Smooth muscle cell (in vitro differentiated cells): ENCODE data around the gene TPST2. TPM values are rescaled to one million over a fixed set of nuclear protein-coding genes. Genes with fewer than 3 reads are reported as not detected.

Source experiments
- DNase-seq: peaks from one replicate; lab custom pipeline; 2025; ENCODE audit not compliant: unreplicated experiment; lab: John Stamatoyannopoulos, UW
- H2AFZ ChIP-seq: fragments of 200-600 bp; sonication (generic); 2 replicates; pipeline ENCODE4 v1.6.0; 2016; ENCODE audit warnings: antibody characterized with exemption, low read depth, mild to moderate bottlenecking
- H3F3A ChIP-seq: fragments of 200-600 bp; sonication (generic); 2 replicates; pipeline ENCODE4 v1.6.0; 2017; ENCODE audit warnings: antibody characterized with exemption, low read depth
- H3K27ac ChIP-seq: fragments of 200-600 bp; sonication (generic); 2 replicates; pipeline ENCODE4 v1.5.1; 2016; ENCODE audit warnings: low read depth, mild to moderate bottlenecking
- H3K27me3 ChIP-seq: fragments of 200-600 bp; sonication (generic); 2 replicates; pipeline ENCODE4 v1.6.1; 2016; ENCODE audit warnings: low read depth, mild to moderate bottlenecking
- H3K36me3 ChIP-seq: fragments of 200-600 bp; sonication (generic); 2 replicates; pipeline ENCODE4 v1.5.1; 2016; ENCODE audit warnings: low read depth
- H3K4me1 ChIP-seq: fragments of 200-600 bp; sonication (generic); 2 replicates; pipeline ENCODE4 v1.5.1; 2016; ENCODE audit warnings: low read depth
- H3K4me2 ChIP-seq: fragments of 200-600 bp; sonication (generic); 2 replicates; pipeline ENCODE4 v1.6.0; 2016; ENCODE audit warnings: mild to moderate bottlenecking
- H3K4me3 ChIP-seq: fragments of 200-600 bp; sonication (generic); 2 replicates; pipeline ENCODE4 v1.5.1; 2016; ENCODE audit warnings: mild to moderate bottlenecking
- H3K79me2 ChIP-seq: fragments of 200-600 bp; sonication (generic); 2 replicates; pipeline ENCODE4 v1.6.0; 2016; ENCODE audit warnings: low read depth, mild to moderate bottlenecking
- H3K9ac ChIP-seq: fragments of 200-600 bp; sonication (generic); 2 replicates; pipeline ENCODE4 v1.6.0; 2016; ENCODE audit warnings: low read depth
- H3K9me3 ChIP-seq: fragments of 200-600 bp; sonication (generic); replicated peaks from 2 replicates; pipeline ENCODE4 v1.5.1; 2016; ENCODE audit warnings: low read depth
- H4K20me1 ChIP-seq: fragments of 200-600 bp; sonication (generic); 2 replicates; pipeline ENCODE4 v1.6.0; 2016; ENCODE audit warnings: low read depth
- CTCF ChIP-seq: fragments of 200-600 bp; sonication (generic); IDR thresholded peaks from 2 replicates; pipeline ENCODE4 v1.5.1; 2017; ENCODE audit warnings: borderline replicate concordance, mild to moderate bottlenecking, antibody characterized with exemption; ENCODE audit not compliant: insufficient read depth, poor library complexity, severe bottlenecking
- WGBS: methylation state at CpG from one replicate; pipeline ENCODE4 v1.1.7; 2016; ENCODE audit warnings: low lambda C conversion rate; 5-methylcytosine and 5-hydroxymethylcytosine counted together
- polyA plus RNA-seq: library from polyadenylated mRNA; unstranded; fragments of >200 nt; fragmentation: Nextera tagmentation; extraction: Ambion mirVana; gene quantifications from 2 replicates; pipeline ENCODE4 v1.2.1, GENCODE V29; 2016
- total RNA-seq: library from RNA; depleted of rRNA; stranded (reverse); fragments of >200 nt; gene quantifications from 2 replicates; pipeline ENCODE4 v1.2.3, GENCODE V29; 2014

Gene TPST2
- total and polyA plus RNA-seq, 2 experiments from 2014 or later = 44.1 to 48.5 TPM

GRCh38 chr22:26492220-26492619 is 97.7 kb downstream of the TPST2 start:
- Histone ChIP-seq H3K79me2 (peaks cover 3% of the 10 kb centered on the region), H3K9ac (no peak overlapping the region), H3K9me3 (no peaks in the 10 kb centered on the region), H3K27ac (no peak overlapping the region), H3F3A (no peaks in the 10 kb centered on the region), H3K27me3 (no peaks in the 10 kb centered on the region), H3K4me2 (no peak overlapping the region), H3K4me3 (no peak overlapping the region), H4K20me1 (no peaks in the 10 kb centered on the region), H3K4me1 (no peaks in the 10 kb centered on the region), H3K36me3 (peaks cover 30% of the 10 kb centered on the region), H2AFZ (no peak overlapping the region)
- DNase-seq = no peak
- TF ChIP-seq CTCF = no peak
- WGBS = 94% methylated on average over 9 of the region's 9 CpGs

- Histone ChIP-seq H3K4me1 (peaks cover 4% of the 10 kb centered on the region), H2AFZ (no peak overlapping the region), H3K27ac (no peak overlapping the region), H3K79me2 (peaks cover 12% of the 10 kb centered on the region), H3K4me3 (no peak overlapping the region), H3K36me3 (peaks cover 25% of the 10 kb centered on the region), H3K27me3 (no peaks in the 10 kb centered on the region), H3F3A (no peaks in the 10 kb centered on the region), H3K9ac (no peak overlapping the region), H4K20me1 (no peaks in the 10 kb centered on the region), H3K9me3 (no peaks in the 10 kb centered on the region), H3K4me2 (no peak overlapping the region)
- no peak for TF ChIP-seq CTCF
- WGBS = 95% methylated on average over 4 of the region's 4 CpGs
- no peak for DNase-seq
These were observed 100.4 kb downstream of the TPST2 start for GRCh38 chr22:26489447-26490036.

- Histone ChIP-seq H3K79me2 (peaks cover 18% of the 10 kb centered on the region), H3K27ac (no peak overlapping the region), H3K27me3 (no peaks in the 10 kb centered on the region), H2AFZ (no peak overlapping the region), H3K4me3 (no peak overlapping the region), H3K9ac (no peak overlapping the region), H3K36me3 (peaks cover 25% of the 10 kb centered on the region), H3K4me1 (peaks cover 7% of the 10 kb centered on the region), H3K4me2 (no peak overlapping the region), H4K20me1 (no peaks in the 10 kb centered on the region), H3F3A (no peaks in the 10 kb centered on the region), H3K9me3 (no peaks in the 10 kb centered on the region)
- 89% methylated on average over 3 of the region's 3 CpGs for WGBS
- TF ChIP-seq CTCF = no peak
- no peak for DNase-seq
These were observed 101.9 kb downstream of the TPST2 start for GRCh38 chr22:26487996-26488395.

GRCh38 chr22:26486394-26486793 is 103.5 kb downstream of the TPST2 start:
- H3K27ac ChIP-seq = no peak overlapping the region
- H3K4me2 ChIP-seq = no peak overlapping the region
- peaks cover 18% of the 10 kb centered on the region for H3K79me2 ChIP-seq
- no peaks in the 10 kb centered on the region for H4K20me1 ChIP-seq
- H3F3A ChIP-seq = peaks cover 11% of the 10 kb centered on the region
- peaks cover 19% of the 10 kb centered on the region for H3K36me3 ChIP-seq
- peaks cover 22% of the 10 kb centered on the region for H3K4me1 ChIP-seq
- no peak overlapping the region for H3K4me3 ChIP-seq
- TF ChIP-seq CTCF = no peak
- H3K27me3 ChIP-seq = no peaks in the 10 kb centered on the region
- no peaks in the 10 kb centered on the region for H3K9me3 ChIP-seq
- DNase-seq = no peak
- 85% methylated on average over 5 of the region's 5 CpGs for WGBS
- no peak overlapping the region for H2AFZ ChIP-seq
- no peak overlapping the region for H3K9ac ChIP-seq
